ENCODE data around the gene GRIFIN. TPM values are rescaled to one million over a fixed set of nuclear protein-coding genes. Genes with fewer than 3 reads are reported as not detected.

Gene GRIFIN
- total and polyA plus RNA-seq, 2 experiments from 2014 or later, result not detected

DNA sequence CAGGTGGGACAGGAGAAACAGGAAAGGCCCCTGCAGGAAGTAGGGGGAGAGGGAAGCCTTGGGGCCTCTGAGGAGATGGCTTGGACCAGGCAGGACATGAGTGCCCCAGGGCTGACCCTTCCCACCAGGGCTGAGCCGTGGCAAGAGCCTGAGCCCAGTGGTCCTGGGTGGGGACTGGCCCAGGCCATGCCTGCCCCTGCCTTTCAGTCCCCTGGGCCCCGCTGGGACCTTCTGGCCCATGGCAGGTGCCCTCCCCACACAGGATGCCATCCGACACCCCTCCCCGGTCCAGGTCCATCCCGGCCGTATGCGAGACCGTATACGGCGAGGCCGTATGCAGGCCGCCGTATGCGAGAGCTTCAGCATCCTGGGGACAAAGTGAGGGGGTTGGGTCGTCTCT lies 2.0 kb downstream of the GRIFIN start:
- Histone ChIP-seq H3K27ac (no peak overlapping the region), H3K27me3 (no peaks in the 10 kb centered on the region), H3K36me3 (replicated peaks; ENCODE audit: insufficient read depth, low read depth) (no peaks in the 10 kb centered on the region), H3K4me2 (no peak overlapping the region), H4K20me1 (ENCODE audit: insufficient read depth, poor library complexity, severe bottlenecking) (no peaks in the 10 kb centered on the region), H3K9me3 (ENCODE audit: low read depth) (no peaks in the 10 kb centered on the region), H3K9me2 (replicated peaks; ENCODE audit: insufficient read depth) (no peaks in the 10 kb centered on the region), H2AFZ (no peak overlapping the region), H3K4me3 (no peak overlapping the region), H3K79me2 (no peaks in the 10 kb centered on the region), H3K4me1 (ENCODE audit: insufficient read depth) (no peaks in the 10 kb centered on the region)
- 71% methylated on average over 15 of the region's 15 CpGs for WGBS (ENCODE audit: low lambda C conversion rate, missing lambda C conversion rate)
- DNase-seq (ENCODE audit: low spot score), result no peak
- TF ChIP-seq EZH2 (IDR thresholded peaks at IDR 0.05; ENCODE audit: borderline replicate concordance) (no peak), CTCF (IDR thresholded peaks at IDR 0.05; ENCODE audit: poor library complexity) (no peak), EZH2phosphoT487 (IDR thresholded peaks at IDR 0.05; ENCODE audit: low read depth, severe bottlenecking, unreplicated experiment) (no peak)

- 93% methylated on average over 12 of the region's 12 CpGs for WGBS (ENCODE audit: low lambda C conversion rate, missing lambda C conversion rate)
- H3K9me2 ChIP-seq (replicated peaks; ENCODE audit: insufficient read depth), result no peaks in the 10 kb centered on the region
- H3K9me3 ChIP-seq (ENCODE audit: low read depth), result no peaks in the 10 kb centered on the region
- H3K4me3 ChIP-seq, result no peak overlapping the region
- no peak for TF ChIP-seq CTCF (IDR thresholded peaks at IDR 0.05; ENCODE audit: poor library complexity)
- no peak for TF ChIP-seq EZH2phosphoT487 (IDR thresholded peaks at IDR 0.05; ENCODE audit: low read depth, severe bottlenecking, unreplicated experiment)
- no peak for TF ChIP-seq EZH2 (IDR thresholded peaks at IDR 0.05; ENCODE audit: borderline replicate concordance)
- no peaks in the 10 kb centered on the region for H3K79me2 ChIP-seq
- DNase-seq (ENCODE audit: low spot score), result no peak
- H4K20me1 ChIP-seq (ENCODE audit: insufficient read depth, poor library complexity, severe bottlenecking), result no peaks in the 10 kb centered on the region
- no peak overlapping the region for H2AFZ ChIP-seq
- H3K36me3 ChIP-seq (replicated peaks; ENCODE audit: insufficient read depth, low read depth), result no peaks in the 10 kb centered on the region
- no peak overlapping the region for H3K27ac ChIP-seq
- no peaks in the 10 kb centered on the region for H3K27me3 ChIP-seq
- no peaks in the 10 kb centered on the region for H3K4me1 ChIP-seq (ENCODE audit: insufficient read depth)
- H3K4me2 ChIP-seq, result no peak overlapping the region
Observed at GRCh38 chr7:2473496-2474180, 2.6 kb downstream of the GRIFIN start.

DNA sequence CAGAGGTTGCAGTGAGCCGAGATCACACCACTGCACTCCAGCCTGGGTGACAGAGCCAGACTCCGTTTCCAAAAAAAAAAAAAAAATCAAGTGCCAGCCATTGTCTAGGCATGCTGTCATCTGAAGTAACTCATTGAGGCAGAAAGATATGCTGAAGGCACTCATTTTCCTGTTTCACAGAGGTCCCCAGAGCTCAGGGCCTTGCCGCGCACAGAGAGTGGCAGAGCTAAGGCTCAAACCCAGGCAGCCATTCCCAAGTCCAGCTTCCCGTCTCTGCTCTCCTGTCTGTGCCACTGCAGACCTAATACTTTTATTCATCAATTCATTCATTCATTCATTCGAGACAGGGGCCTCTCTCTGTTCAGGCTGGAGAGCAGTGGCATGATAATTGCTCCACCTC lies 3.5 kb downstream of the GRIFIN start:
- no peak for DNase-seq (ENCODE audit: low spot score)
- H2AFZ ChIP-seq, result no peak overlapping the region
- no peak overlapping the region for H3K4me2 ChIP-seq
- no peaks in the 10 kb centered on the region for H3K79me2 ChIP-seq
- H3K27me3 ChIP-seq, result no peaks in the 10 kb centered on the region
- H3K27ac ChIP-seq, result no peak overlapping the region
- no peaks in the 10 kb centered on the region for H3K9me2 ChIP-seq (replicated peaks; ENCODE audit: insufficient read depth)
- 81% methylated on average over 6 of the region's 6 CpGs for WGBS (ENCODE audit: low lambda C conversion rate, missing lambda C conversion rate)
- H4K20me1 ChIP-seq (ENCODE audit: insufficient read depth, poor library complexity, severe bottlenecking), result no peaks in the 10 kb centered on the region
- no peaks in the 10 kb centered on the region for H3K36me3 ChIP-seq (replicated peaks; ENCODE audit: insufficient read depth, low read depth)
- no peaks in the 10 kb centered on the region for H3K4me1 ChIP-seq (ENCODE audit: insufficient read depth)
- no peak overlapping the region for H3K4me3 ChIP-seq
- TF ChIP-seq EZH2 (IDR thresholded peaks at IDR 0.05; ENCODE audit: borderline replicate concordance), result no peak
- TF ChIP-seq EZH2phosphoT487 (IDR thresholded peaks at IDR 0.05; ENCODE audit: low read depth, severe bottlenecking, unreplicated experiment), result no peak
- no peak for TF ChIP-seq CTCF (IDR thresholded peaks at IDR 0.05; ENCODE audit: poor library complexity)
- no peaks in the 10 kb centered on the region for H3K9me3 ChIP-seq (ENCODE audit: low read depth)

Measured in hepatocyte (in vitro differentiated cells).